GM18526 (cell line): Measurements from ENCODE around the gene ADCK2.

Experiments
- POLR2A ChIP-seq: IDR thresholded peaks from 3 replicates; pipeline ENCODE4 v1.6.1; 2011; ENCODE audit not compliant: insufficient read length; ENCODE audit errors: extremely low read depth

Gene ADCK2, protein sequence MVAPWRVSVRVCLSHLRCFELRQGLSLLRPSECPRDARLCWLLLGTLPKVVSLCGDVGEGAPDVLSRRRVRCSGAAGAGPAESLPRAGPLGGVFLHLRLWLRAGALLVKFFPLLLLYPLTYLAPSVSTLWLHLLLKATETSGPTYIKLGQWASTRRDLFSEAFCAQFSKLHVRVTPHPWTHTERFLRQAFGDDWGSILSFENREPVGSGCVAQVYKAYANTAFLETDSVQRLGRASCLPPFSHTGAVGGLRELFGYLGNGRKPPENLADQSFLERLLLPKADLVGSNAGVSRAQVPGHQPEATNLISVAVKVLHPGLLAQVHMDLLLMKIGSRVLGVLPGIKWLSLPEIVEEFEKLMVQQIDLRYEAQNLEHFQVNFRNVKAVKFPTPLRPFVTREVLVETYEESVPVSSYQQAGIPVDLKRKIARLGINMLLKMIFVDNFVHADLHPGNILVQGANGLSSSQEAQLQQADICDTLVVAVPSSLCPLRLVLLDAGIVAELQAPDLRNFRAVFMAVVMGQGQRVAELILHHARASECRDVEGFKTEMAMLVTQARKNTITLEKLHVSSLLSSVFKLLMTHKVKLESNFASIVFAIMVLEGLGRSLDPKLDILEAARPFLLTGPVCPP

DNA sequence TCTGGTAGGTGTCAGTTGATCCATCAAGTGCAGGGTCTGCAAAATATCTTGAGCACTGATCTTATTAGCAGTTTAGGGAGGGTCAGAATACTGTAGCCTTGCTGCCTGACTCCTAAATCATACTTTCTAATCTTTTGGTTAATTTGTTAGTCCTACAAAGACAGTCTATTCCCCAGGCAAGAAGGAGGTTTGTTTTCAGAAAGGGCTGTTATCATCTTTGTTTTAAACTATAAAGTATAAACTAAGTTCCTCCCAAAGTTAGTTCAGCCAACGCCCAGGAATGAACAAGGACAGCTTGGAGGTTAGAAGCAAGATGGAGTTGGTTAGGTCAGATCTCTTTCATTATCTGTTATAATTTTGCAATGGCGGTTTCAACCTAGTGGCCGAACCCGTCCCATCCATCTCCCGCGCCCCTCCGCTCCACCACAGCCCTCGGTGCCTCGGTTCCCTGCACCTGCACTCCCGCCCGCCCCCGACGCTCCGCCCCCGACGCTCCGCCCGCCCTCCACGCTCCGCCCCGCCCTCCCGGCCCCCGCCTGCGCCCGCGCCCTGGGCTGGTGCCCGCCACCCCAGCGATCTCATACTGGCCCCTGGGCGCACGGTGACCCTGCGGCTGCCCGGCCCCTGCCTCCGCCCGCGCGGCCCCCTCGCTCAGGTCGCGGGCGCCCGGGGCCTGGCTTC, at the start of gene ADCK2:
Gene ADCK2, plus strand, starts transcription at position 564 of the 681 bp plus-strand sequence. CDS start 386 bp downstream, outside the sequence.
- peak; percentile 29 for TF ChIP-seq POLR2A

DNA sequence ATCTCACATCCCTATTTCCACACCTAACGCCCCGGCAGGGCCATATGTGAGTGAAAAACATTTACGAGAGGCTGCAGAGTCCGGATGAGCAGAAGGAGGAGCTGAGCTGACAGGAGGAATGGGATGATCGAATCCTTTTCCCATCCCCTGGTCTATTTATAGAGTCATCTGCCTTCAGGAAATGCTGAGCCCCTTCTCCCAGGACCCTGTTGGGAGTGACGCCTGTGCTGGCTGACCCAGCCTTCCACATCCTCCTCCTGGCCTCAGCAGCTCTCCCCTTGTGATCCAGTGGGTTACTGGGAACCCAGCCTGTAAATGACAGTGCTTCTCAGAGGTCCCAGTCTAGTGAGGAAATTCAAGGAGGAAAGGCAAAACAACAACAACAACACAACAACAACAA, 48.8 kb upstream of the ADCK2 start:
- no peak for TF ChIP-seq POLR2A

DNA sequence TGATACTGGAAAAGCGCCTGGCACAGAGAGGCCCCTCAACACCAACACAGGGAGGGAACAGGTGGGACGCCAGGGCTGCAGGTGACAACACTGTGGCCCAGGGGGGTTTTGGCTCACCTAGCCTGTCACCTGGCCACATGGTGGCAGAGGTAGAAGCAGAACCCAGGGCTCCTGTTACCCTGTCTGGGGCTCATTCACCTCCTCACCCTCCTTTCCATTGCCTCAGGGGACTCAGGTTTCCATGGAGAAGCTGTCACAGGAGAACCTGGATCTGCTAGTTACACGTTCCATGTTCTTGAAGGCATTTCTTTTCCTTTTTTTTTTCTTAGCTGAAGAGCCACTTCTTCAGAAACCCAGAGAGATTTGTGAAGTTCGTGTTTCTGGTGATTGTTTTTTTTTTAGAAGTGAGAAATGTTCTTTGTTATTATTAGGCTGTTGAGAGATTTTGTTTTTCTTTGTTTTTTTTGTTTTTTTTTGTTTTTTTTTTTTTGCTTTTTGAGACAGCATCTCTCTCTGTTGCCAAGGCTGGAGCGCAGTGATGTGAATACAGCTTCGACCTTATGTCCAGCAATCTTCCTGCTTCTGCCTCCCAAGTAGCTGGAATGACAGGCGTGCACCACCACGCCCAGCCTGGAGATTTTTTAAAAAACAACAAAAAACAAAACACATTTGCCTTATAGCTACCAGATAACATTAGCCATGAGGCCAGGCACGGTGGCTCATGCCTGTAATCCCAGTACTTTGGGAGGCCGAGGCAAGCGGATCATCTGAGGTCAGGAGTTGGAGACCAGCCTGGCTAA, 48.2 kb upstream of the ADCK2 start:
- TF ChIP-seq POLR2A = no peak

DNA sequence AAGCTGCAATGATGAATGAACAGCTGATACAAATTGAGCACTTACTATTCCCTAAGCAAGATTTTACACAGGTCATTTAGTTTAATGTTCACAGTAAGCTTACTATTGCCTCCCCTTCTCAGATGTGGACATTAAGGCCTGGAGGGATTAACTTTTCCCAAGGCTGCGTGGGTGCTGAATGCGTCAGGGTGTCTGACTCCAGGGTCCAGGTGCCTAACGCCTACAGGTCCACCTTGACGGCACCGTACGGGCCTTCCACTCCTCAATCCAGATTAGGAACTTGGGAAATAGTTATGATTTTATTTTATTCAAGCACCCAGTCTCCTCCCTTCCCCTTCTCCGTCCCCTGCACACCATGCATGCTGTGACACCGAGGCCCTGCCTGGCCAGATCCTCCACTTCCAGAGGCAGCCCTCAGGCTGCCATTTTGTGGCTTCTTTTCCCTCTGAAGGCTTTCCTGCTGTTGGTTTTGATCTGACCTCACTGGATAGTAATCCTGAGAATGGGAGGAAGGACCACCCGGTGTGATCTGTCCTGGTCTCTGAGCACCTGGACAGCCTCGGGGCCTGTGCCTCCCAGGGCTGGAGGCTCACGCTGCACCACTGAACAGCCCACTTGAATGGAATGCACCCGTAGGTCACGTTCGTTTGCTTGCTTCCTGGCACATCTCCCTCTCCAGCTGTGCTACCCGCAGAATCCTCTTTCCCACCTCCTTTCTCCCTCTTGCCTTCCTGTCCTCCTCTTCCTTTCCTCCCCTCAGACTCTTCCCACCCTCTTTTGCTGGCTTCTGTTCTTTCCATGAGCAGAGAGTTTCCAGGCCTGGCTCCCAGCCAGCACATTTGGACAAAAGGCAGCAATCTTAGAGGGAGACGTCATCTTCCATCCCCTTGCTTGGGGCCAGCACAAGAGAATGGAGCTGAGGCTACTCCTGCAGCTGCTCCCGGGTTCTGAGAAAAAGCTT, 46.6 kb upstream of the ADCK2 start:
- no peak for TF ChIP-seq POLR2A

DNA sequence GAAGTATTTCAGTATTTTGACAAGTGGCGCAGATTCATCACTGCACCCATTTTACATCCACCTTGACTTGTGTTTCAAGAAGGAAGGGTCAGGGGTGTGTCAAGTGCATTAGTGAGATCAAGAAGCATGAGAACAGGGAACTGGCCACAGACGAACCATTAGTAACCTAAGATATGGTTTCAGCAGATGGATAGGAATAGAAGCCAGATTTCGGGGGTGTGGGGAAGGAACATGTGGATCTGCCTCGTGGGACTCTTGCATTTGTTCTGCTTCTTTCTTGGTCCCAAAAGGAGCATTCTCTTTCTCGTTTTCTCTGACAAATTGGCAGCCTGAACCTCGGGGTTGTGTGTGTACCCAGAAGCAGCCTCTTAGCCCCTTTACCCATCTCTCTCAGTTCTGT, 41.7 kb upstream of the ADCK2 start:
- TF ChIP-seq POLR2A = no peak

DNA sequence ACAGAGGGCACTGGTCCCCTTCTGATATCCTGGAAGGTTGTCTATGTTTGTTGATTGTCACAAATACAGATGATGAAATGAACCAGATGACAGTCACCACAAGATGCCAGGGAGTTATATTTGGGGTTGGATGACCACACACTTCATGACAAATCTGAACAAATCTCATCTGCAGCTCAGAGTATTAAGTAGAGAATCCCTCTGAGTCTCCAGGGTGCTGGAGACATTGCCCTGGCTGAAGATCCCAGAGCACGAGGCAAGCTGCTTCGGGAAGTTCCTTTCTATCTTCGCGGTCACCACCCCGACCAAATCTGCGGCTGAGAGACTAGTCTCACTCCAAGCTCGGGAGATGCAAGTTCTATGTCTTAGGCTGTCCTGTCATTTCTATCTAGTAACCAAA, 41.1 kb upstream of the ADCK2 start:
- TF ChIP-seq POLR2A = no peak

DNA sequence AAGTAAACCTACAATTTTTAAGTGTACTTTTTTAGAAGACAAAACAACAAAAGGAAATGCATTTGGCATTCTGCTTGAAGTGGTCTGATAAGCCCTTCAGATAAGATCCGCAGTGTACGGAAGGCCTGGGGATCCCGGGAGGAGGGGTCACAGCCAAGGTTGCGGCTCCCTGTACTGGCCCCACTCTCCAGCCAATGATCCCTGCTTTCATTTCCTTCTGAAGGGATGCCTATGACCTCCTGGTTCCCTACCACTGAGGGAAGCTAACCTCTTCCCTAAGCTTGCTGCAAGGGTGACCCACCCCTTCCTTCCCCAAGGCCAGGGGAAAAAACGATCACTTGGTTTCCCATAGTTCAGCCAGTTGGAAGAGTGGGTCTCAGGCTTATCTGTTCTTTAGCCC, 37.4 kb upstream of the ADCK2 start:
- no peak for TF ChIP-seq POLR2A

DNA sequence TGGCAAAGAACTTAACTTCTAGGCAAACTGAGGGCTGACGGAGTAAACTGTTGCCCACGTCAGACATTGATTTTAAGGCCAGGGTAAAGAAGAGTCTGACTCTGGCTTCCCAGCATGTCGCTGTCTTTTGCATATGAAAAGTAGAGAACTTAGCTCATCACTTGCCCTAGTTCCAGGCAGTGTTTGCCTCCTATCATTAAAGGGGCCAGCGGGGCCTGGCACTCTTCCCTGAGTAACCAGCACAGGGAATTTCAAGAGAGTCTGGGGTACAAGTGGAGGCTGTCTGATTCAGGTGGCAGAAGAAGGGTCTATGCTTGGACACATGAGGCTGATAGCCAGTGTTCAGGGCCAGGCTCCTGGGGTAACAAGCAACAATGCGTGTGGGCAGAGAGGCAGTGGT, 36.9 kb upstream of the ADCK2 start:
- no peak for TF ChIP-seq POLR2A

DNA sequence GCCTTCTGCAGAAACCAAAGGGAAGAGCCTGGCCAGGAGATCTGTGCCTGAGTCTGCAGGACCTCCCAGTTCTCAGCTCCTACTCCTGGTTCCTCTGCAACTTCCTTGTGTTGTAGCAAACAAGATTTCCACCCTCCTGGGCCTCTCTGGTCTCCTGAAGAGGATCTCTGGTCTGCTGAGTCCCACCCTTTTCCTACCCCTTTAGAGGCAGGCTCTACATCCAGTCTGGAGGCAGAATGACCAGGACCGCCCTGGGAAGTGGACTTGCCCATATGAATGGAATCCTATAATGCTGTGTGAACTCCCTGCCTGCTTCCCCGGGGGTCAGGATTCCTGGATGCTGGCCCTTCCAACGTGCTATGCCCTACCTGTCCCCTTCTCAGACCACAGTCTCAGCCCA, 35.3 kb upstream of the ADCK2 start:
- TF ChIP-seq POLR2A = no peak

DNA sequence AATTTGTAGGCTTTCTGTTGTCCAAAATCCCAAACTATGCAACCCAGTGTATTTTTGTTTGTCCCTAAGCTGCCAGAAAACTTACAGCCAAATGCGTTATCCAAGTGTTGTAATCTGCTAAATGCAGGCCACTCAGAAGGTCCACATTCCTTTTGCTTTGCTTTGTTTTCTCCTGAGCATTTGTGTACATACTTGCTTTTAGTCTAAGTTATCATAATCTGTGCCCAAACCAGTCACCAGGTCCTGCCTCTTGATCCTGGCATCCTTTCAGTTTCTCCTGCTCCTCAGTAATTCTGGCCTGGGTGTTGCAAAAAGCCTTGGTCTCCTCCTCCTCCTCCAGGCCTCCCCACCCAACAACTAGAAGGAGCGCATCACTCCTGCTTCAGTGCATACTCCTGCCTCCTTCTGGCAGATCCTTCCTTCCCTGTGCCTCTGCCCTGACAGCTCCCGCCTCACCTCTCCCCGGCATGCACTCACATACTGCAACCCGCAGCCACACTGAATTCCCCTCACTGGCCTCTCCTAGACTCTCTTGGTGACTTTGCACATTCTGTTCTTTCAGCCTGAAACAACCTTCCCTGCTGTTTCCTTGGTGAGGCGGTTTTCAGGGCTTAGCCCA, 34.5 kb upstream of the ADCK2 start:
- no peak for TF ChIP-seq POLR2A

DNA sequence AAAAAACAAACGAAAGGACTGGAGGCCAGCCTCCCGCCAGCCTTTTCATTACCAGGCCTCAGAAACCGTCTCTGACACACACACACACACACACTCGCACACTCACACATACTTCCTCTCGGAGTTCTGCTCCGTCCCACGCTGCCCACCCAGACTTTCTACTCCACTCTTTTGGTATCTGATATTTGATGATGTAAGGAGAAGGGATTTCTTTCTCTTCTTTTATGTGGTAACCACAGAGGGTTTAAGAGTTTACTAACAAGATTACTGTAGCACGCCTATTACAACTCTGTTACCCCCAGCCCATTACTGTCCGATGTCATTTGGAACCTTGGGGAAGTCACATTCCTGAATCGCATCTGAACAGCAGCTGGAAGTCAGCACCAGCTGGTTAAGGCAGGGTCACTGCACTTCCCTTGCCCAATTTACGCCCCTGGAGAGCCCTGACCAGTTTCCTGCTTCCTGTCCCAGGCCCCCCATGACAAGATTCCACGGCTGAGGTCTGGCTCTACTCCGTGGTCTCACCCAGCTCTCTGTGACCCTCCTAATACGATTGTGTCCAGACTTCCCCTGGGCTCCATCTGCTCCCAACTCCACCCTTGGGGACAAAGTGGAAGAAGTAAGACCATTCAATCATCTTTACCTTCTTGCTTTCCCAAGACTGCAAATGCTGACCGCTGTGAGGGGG, 33.2 kb upstream of the ADCK2 start:
- no peak for TF ChIP-seq POLR2A

DNA sequence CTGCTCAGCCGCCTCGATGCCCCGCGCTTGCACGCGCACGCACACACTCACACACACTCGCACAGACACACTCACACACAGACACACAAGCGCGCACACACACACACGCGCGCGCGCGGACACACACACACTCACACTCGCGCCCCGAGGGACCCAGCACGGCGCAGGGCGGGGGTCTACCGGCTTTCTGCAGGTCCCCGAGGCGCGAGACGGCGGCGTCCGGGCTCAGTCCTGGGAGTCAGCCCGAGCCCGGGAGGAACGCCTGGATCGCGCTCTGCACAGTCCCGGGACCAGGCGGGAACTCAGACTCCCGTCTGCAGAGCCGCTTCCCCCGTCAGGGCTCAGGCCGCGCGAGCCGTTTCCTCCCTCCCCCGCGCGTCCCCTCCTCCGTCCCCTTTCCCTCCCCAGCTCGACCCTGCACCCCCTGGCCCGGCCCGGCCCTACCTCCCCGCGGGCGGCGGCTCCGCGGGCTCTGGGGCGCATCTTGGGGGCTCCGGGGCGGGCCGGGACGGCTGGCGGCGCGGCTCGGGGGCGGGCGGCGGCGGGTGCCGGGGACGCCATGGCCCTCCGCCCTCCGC, 32.6 kb upstream of the ADCK2 start:
- TF ChIP-seq POLR2A = no peak

DNA sequence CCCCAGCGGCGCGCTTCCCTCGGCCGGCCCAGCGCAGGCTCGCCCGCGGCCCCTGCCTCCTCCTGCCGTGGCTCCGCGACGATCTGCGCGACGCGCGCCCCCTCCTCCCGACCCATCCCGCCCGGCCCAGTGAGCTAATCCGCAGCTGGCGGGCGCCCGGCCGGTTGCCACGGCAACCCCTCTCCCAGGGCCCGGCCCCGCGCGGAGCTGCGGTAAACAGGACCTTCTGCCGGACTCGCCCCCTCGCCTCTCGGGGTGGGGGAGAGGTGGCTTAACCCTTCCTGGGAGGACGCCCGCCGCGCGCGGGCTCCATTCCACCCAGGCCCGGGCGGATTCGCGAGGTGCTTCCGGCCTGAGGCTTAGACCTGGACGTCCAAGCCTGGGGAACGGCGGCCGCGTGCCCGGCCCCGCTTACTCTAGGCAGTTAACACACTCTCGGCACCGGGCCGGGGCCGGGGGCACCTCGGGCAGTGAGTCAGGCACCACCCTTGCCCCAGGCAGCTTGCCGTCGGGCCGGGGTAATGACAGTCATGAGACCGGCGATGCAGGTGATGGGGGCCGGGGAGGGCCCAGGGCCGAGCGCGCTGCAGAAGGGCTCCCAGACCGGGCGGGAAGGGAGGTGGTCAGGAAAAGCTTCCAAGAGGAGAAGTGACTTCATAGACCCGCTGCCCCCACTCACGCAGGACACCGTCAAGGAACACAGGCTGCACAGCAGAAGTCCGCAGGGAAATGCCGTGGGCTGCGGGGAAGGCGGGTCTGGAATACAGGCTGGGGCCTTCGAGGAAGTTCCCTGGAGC, 31.8 kb upstream of the ADCK2 start, which contains the start of gene DENND2A:
Gene DENND2A, minus strand, starts transcription at position 87 of the 797 bp plus-strand sequence. CDS start 38,416 bp downstream, outside the sequence.
- no peak for TF ChIP-seq POLR2A
